HCT116 (cell line): ENCODE results near the gene IL1R2. TPM values are rescaled to one million over a fixed set of nuclear protein-coding genes. Genes with fewer than 3 reads are reported as not detected.

Experiments
- ATAC-seq: fragments of 200-7000 bp; cut with Tn5 transposase; 2 replicates; pipeline ENCODE4 v1.9.1; 2020; ENCODE audit warnings: mild to moderate bottlenecking, moderate library complexity
- BruUV-seq: library from RNA; stranded (reverse); fragments of 400-500 nt; replicated peaks from 2 replicates; lab custom pipeline; 2021; lab: Mats Ljungman, UMichigan
- CTCF ChIA-PET: fragments of 300-600 bp; sonication (Branson Sonifier 250); formaldehyde crosslinking; loops from one replicate; lab custom pipeline; 2021; ENCODE audit warnings: antibody characterized with exemption; lab: Charles Lee
- POLR2A ChIA-PET: fragments of 300-600, 350-600 bp; sonication (Branson Sonifier 250); formaldehyde crosslinking; loops from one replicate; lab custom pipeline; 2021; ENCODE audit warnings: antibody characterized with exemption; lab: Charles Lee
- RAD21 ChIA-PET, 2 experiments: fragments of 300-600 bp; sonication (Branson Sonifier 250); formaldehyde crosslinking; loops; one replicate each; lab custom pipeline; 2023; ENCODE audit warnings: low total read pairs in 2 of 2; ENCODE audit not compliant: uncharacterized antibody in 2 of 2, unreplicated experiment in 2 of 2, low non-redundant PET in 1 of 2; lab: Charles Lee
- DNase-seq: peaks from one replicate; pipeline ENCODE4 v3.0.0-alpha.2; 2010; ENCODE audit warnings: low read depth, low spot score
- H2AFZ ChIP-seq: fragments of 200-600 bp; shearing (Covaris generic), sonication (generic); 2 replicates; pipeline ENCODE4 v1.6.1; 2017; ENCODE audit warnings: low read depth, mixed run types, mixed read lengths, antibody characterized with exemption, low read length; ENCODE audit not compliant: poor library complexity, severe bottlenecking
- H3K27ac ChIP-seq: 2 replicates; pipeline ENCODE4 v1.5.1; 2012; ENCODE audit warnings: low read depth, low read length
- H3K27me3 ChIP-seq: fragments of 200-600 bp; sonication (generic); 2 replicates; pipeline ENCODE4 v1.6.1; 2016; ENCODE audit warnings: mixed run types, low read length, mixed read lengths; ENCODE audit not compliant: insufficient read depth
- H3K36me3 ChIP-seq, 2 experiments: fragments of 200-500 bp in 1 of 2; fragments of 200-600 bp in 1 of 2; sonication (Bioruptor generic) in 1 of 2; sonication (generic) in 1 of 2; 2 replicates each; pipeline versions ENCODE4 v1.5.1 to v1.6.1; 2014 to 2016; ENCODE audit warnings: low read length in 2 of 2, inconsistent platforms in 1 of 2, mixed read lengths in 1 of 2, mixed run types in 1 of 2; ENCODE audit not compliant: insufficient read depth in 2 of 2, control insufficient read depth in 1 of 2
- H3K4me1 ChIP-seq, 2 experiments: fragments of 200-600 bp in 1 of 2; sonication (generic) in 1 of 2; 2 replicates each; pipeline versions ENCODE4 v1.5.1 to v1.6.1; 2012 to 2017; ENCODE audit warnings: low read length in 2 of 2, inconsistent platforms in 1 of 2, mild to moderate bottlenecking in 1 of 2, mixed read lengths in 1 of 2, mixed run types in 1 of 2, moderate library complexity in 1 of 2; ENCODE audit not compliant: insufficient read depth in 2 of 2, control insufficient read depth in 1 of 2
- H3K4me2 ChIP-seq: fragments of 200-600 bp; sonication (generic); 2 replicates; pipeline ENCODE4 v1.6.1; 2017; ENCODE audit warnings: mixed run types, low read length, mixed read lengths
- H3K4me3 ChIP-seq, 2 experiments: fragments of 200-600 bp in 1 of 2; sonication (generic) in 1 of 2; replicated peaks in 1 of 2; 2 replicates each; pipeline ENCODE4 v1.5.1; 2011 to 2016; ENCODE audit warnings: low read length in 2 of 2, control low read depth in 1 of 2, low read depth in 1 of 2, mild to moderate bottlenecking in 1 of 2, mixed read lengths in 1 of 2, mixed run types in 1 of 2
- H3K79me2 ChIP-seq: fragments of 200-600 bp; sonication (generic); 2 replicates; pipeline ENCODE4 v1.6.1; 2017; ENCODE audit warnings: mild to moderate bottlenecking, mixed run types, low read length, moderate library complexity, mixed read lengths; ENCODE audit not compliant: insufficient read depth
- H3K9ac ChIP-seq: fragments of 200-600 bp; sonication (generic); 2 replicates; pipeline ENCODE4 v1.6.1; 2016; ENCODE audit warnings: low read length, mixed read lengths
- H3K9me2 ChIP-seq: fragments of 200-600 bp; sonication (generic), shearing (Covaris generic); 2 replicates; pipeline ENCODE4 v1.6.1; 2017; ENCODE audit warnings: mixed run types, mild to moderate bottlenecking, moderate library complexity; ENCODE audit not compliant: insufficient read depth
- H3K9me3 ChIP-seq, 2 experiments: fragments of 200-500 bp in 1 of 2; fragments of 200-600 bp in 1 of 2; sonication (Bioruptor generic) in 1 of 2; sonication (generic) in 1 of 2; 2 replicates each; pipeline ENCODE4 v1.6.1; 2014 to 2017; ENCODE audit warnings: low read length in 2 of 2, mixed read lengths in 2 of 2, inconsistent platforms in 1 of 2, low read depth in 1 of 2, mild to moderate bottlenecking in 1 of 2, mixed run types in 1 of 2, moderate library complexity in 1 of 2; ENCODE audit not compliant: control insufficient read depth in 1 of 2, insufficient read depth in 1 of 2
- H4K20me1 ChIP-seq: fragments of 200-600 bp; sonication (generic), shearing (Covaris generic); 2 replicates; pipeline ENCODE4 v1.6.1; 2017; ENCODE audit warnings: mixed run types, mild to moderate bottlenecking, moderate library complexity; ENCODE audit not compliant: insufficient read depth
- CBX3 ChIP-seq: IDR thresholded peaks from 2 replicates; pipeline ENCODE4 v1.6.1; 2012; ENCODE audit warnings: low read depth
- CTCF ChIP-seq, 3 experiments: fragments of 200-600 bp in 1 of 3; sonication (generic) in 1 of 3; IDR thresholded peaks in 2 of 3; conservative IDR thresholded peaks in 1 of 3; 2 replicates each; pipeline ENCODE4 v1.5.1; 2012 to 2017; ENCODE audit warnings: low read depth in 2 of 3, low read length in 2 of 3, antibody characterized with exemption in 1 of 3, borderline replicate concordance in 1 of 3, control low read depth in 1 of 3, mild to moderate bottlenecking in 1 of 3, mixed read lengths in 1 of 3, mixed run types in 1 of 3, moderate library complexity in 1 of 3; ENCODE audit not compliant: insufficient read depth in 1 of 3
- ELF1 ChIP-seq: IDR thresholded peaks from 2 replicates; pipeline ENCODE4 v1.6.1; 2012; ENCODE audit warnings: low read depth, borderline replicate concordance
- EZH2phosphoT487 ChIP-seq: fragments of 200-600 bp; IDR thresholded peaks from 2 replicates; pipeline ENCODE4 v1.6.1; 2018; ENCODE audit warnings: antibody characterized with exemption, borderline replicate concordance
- POLR2AphosphoS5 ChIP-seq: IDR thresholded peaks from 2 replicates; pipeline ENCODE4 v1.6.1; 2011; ENCODE audit warnings: mild to moderate bottlenecking, low read depth, low read length, moderate library complexity
- SIN3A ChIP-seq: IDR thresholded peaks from 2 replicates; pipeline ENCODE4 v1.6.1; 2012; ENCODE audit warnings: low read depth
- SP1 ChIP-seq: IDR thresholded peaks from 2 replicates; pipeline ENCODE4 v1.6.1; 2012; ENCODE audit warnings: low read depth
- TCF7L2 ChIP-seq: IDR thresholded peaks from 2 replicates; pipeline ENCODE4 v1.7.0; 2011; ENCODE audit warnings: borderline replicate concordance, inconsistent platforms; ENCODE audit not compliant: insufficient read depth, insufficient read length; ENCODE audit errors: extremely low read depth
- ZBTB33 ChIP-seq: IDR thresholded peaks from 2 replicates; pipeline ENCODE4 v1.6.1; 2011; ENCODE audit warnings: mild to moderate bottlenecking, low read length, moderate library complexity; ENCODE audit not compliant: insufficient replicate concordance; ENCODE audit errors: extremely low read depth
- intact Hi-C: fragments of 100-400 bp; cut with micrococcal nuclease; formaldehyde crosslinking; loops from 2 replicates; pipeline ENCODE4 v1.10.0; 2022
- total RNA-seq: library from RNA; stranded (reverse); gene quantifications from one replicate; pipeline ENCODE4 v1.2.1, GENCODE V29; 2021; ENCODE audit not compliant: unreplicated experiment
- TF ChIP-seq, protein P1 (sequence below): IDR thresholded peaks from 2 replicates; pipeline ENCODE4 v1.6.1; 2012

Gene IL1R2
- total RNA-seq, 1 experiment from 2014 or later = 0.52 TPM

DNA sequence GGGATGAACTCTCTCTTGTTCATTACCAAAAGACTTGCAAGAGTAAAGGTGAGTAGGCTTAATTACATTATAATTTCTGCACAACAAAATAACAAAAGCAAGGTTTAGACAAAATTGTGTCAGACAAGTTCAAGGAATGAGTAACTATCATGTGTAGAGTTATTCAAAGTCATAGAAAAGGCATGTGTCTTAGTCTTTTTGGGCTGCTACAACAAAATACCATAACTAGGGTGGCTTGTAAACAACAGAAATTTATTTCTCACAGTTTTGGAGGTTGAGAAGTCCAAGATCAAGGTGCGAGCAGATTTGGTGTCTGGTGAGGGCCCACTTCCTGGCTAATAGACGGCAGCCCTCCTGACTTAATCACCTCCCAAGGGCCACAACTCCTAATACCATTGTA is 37.6 kb downstream of the IL1R2 start:
- Histone ChIP-seq H3K4me3 (no peak overlapping the region), H3K9me3 (no peaks in the 10 kb centered on the region), H3K79me2 (no peaks in the 10 kb centered on the region), H2AFZ (no peak overlapping the region), H3K36me3 (no peaks in the 10 kb centered on the region), H3K4me2 (no peak overlapping the region), H3K27me3 (no peaks in the 10 kb centered on the region), H4K20me1 (no peaks in the 10 kb centered on the region), H3K4me1 (peaks cover 9 to 11% of the 10 kb centered on the region in 2 experiments; a peak in 3 of 4 replicates), H3K9ac (no peak overlapping the region), H3K9me2 (no peaks in the 10 kb centered on the region), H3K27ac (no peak overlapping the region)
- ATAC-seq = no peak
- intact Hi-C loops = no loop called here
- DNase-seq = no peak
- TF ChIP-seq, protein P1, sequence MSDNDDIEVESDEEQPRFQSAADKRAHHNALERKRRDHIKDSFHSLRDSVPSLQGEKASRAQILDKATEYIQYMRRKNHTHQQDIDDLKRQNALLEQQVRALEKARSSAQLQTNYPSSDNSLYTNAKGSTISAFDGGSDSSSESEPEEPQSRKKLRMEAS = no peak
- TF ChIP-seq ZBTB33 (no peak), TCF7L2 (no peak), ELF1 (no peak), POLR2AphosphoS5 (no peak), SIN3A (no peak), CTCF (IDR thresholded peaks at IDR 0.05 in 2 of 3, conservative IDR thresholded peaks at IDR 0.05 in 1 of 3; ENCODE audit: borderline replicate concordance in 1 of 3, insufficient read depth in 1 of 3, low read depth in 2 of 3, low read length in 2 of 3) (no peak), SP1 (no peak), EZH2phosphoT487 (no peak), CBX3 (no peak)
- no TSS peak for BruUV-seq
- RAD21 ChIA-PET = no interaction called here
- CTCF ChIA-PET = interaction anchor here (1.1 kb wide), 1 partner anchor 137 kb away, joined by 3 read pairs; no protein-coding TSS in a partner anchor
- POLR2A ChIA-PET = no interaction called here
